ENCODE data around the gene COMT. TPM values are rescaled to one million over a fixed set of nuclear protein-coding genes. Genes with fewer than 3 reads are reported as not detected.

COMT gene
- total and polyA plus RNA-seq, 2 of the 4 experiments (the other 2 are of a cell fraction): 202 to 347 TPM

GRCh38 chr22:20008221-20008995 is 66.8 kb downstream of the COMT start:
- no peak for TF ChIP-seq CHD1 (IDR thresholded peaks at IDR 0.05; ENCODE audit: low read depth, low read length)
- TF ChIP-seq MXI1 (IDR thresholded peaks at IDR 0.05; ENCODE audit: borderline replicate concordance, low read depth, low read length): no peak
- no peak for TF ChIP-seq SMC3 (IDR thresholded peaks at IDR 0.05; ENCODE audit: low read depth, low read length)
- TF ChIP-seq POLR2A (IDR thresholded peaks at IDR 0.05; ENCODE audit: low read depth, low read length): no peak
- TF ChIP-seq USF2 (IDR thresholded peaks at IDR 0.05; ENCODE audit: low read depth, low read length): no peak
- TF ChIP-seq RAD21 (IDR thresholded peaks at IDR 0.05; ENCODE audit: low read length): no peak
- no peak for TF ChIP-seq MAFK (IDR thresholded peaks at IDR 0.05; ENCODE audit: low read depth, low read length)
- TF ChIP-seq RCOR1 (IDR thresholded peaks at IDR 0.05; ENCODE audit: insufficient replicate concordance, low read length): no peak
- no peak for TF ChIP-seq RFX5 (IDR thresholded peaks at IDR 0.05; ENCODE audit: low read depth, low read length)
- no peak for TF ChIP-seq BHLHE40 (IDR thresholded peaks at IDR 0.05; ENCODE audit: low read depth, low read length)
- no peak for TF ChIP-seq CTCF (conservative IDR thresholded peaks at IDR 0.05; ENCODE audit: low read depth, low read length)
- no peak for TF ChIP-seq MAZ (IDR thresholded peaks at IDR 0.05; ENCODE audit: borderline replicate concordance, low read depth, low read length)
- no peak for TF ChIP-seq FOS (IDR thresholded peaks at IDR 0.05; ENCODE audit: low read depth, low read length)
- TF ChIP-seq CEBPB (IDR thresholded peaks at IDR 0.05; ENCODE audit: low read depth, low read length): no peak
- no peak for TF ChIP-seq NFE2L2 (IDR thresholded peaks at IDR 0.05; ENCODE audit: low read depth, low read length)
- TF ChIP-seq ELK1 (IDR thresholded peaks at IDR 0.05; ENCODE audit: borderline replicate concordance, low read depth, low read length): no peak
- DNase-seq (no peak), ATAC-seq (ENCODE audit: low read depth) (no peak)
- no TSS peak for BruUV-seq (replicated peaks)
- Histone ChIP-seq H3K4me3 (ENCODE audit: insufficient read depth, low read depth, low read length) (no peak overlapping the region), H3K9ac (ENCODE audit: low read depth, low read length) (no peak overlapping the region), H3K27me3 (ENCODE audit: control insufficient read depth, insufficient read depth, low read length) (peaks cover 7% of the 10 kb centered on the region), H3K23ac (ENCODE audit: low read depth, low read length) (no peak overlapping the region), H4K8ac (ENCODE audit: low read depth in 2 of 2, low read length in 2 of 2) (no peak overlapping the region), H3K18ac (ENCODE audit: low read depth, low read length) (no peak overlapping the region), H4K5ac (ENCODE audit: low read depth, low read length) (no peak overlapping the region), H2AFZ (replicated peaks; ENCODE audit: low read length, poor library complexity) (peak overlapping the region; percentile 1), H4K91ac (ENCODE audit: insufficient read depth, low read depth, low read length) (no peak overlapping the region), H2BK15ac (ENCODE audit: low read depth, low read length) (no peak overlapping the region), H2BK5ac (ENCODE audit: low read depth, low read length, poor library complexity, severe bottlenecking) (no peak overlapping the region), H4K20me1 (ENCODE audit: insufficient read depth, low read length) (no peaks in the 10 kb centered on the region), H2AK5ac (ENCODE audit: low read depth, low read length) (no peak overlapping the region), H3K4me2 (ENCODE audit: low read depth, low read length) (no peak overlapping the region), H3K9me3 (ENCODE audit: control insufficient read depth, insufficient read depth, low read length) (peaks cover 1% of the 10 kb centered on the region; the same call in 1 of the 2 replicates), H2BK120ac (ENCODE audit: low read depth, low read length) (no peak overlapping the region), H3K27ac (ENCODE audit: insufficient read depth, low read length) (no peak overlapping the region), H3K4me1 (ENCODE audit: control insufficient read depth, insufficient read depth, low read length) (no peaks in the 10 kb centered on the region), H3K36me3 (ENCODE audit: control insufficient read depth, insufficient read depth, low read length) (no peaks in the 10 kb centered on the region), H3K9me1 (ENCODE audit: insufficient read depth, low read length) (no peaks in the 10 kb centered on the region), H2AK9ac (replicated peaks; ENCODE audit: low read depth, low read length, poor library complexity) (no peak overlapping the region), H3K56ac (ENCODE audit: extremely low read depth, insufficient read depth, low read length) (no peak overlapping the region), H3K4ac (ENCODE audit: low read depth, low read length) (no peak overlapping the region), H2BK20ac (ENCODE audit: low read depth, low read length) (no peak overlapping the region), H3K14ac (replicated peaks; ENCODE audit: low read depth, low read length) (no peak overlapping the region), H3K79me1 (ENCODE audit: low read depth in 1 of 2, low read length in 2 of 2) (no peaks in the 10 kb centered on the region)
- dilution Hi-C loops (cut with HindIII; ENCODE audit: low sequenced_read_pairs, unreplicated experiment): no loop called here
- 59% methylated on average over 5 of the region's 11 CpGs; no CpG with 5 or more reads in 1 of the 2 experiments for WGBS, 2 experiments (ENCODE audit: extremely low coverage in 2 of 2, insufficient read length in 1 of 2)
- POLR2A ChIA-PET (ENCODE audit: unreplicated experiment): no interaction called here
- CTCF ChIA-PET: no interaction called here
- intact Hi-C loops (cut with micrococcal nuclease): no loop called here
- in situ Hi-C loops (cut with MboI; ENCODE audit: low sequenced_read_pairs): no loop called here
